IMR-90 (cell line): ENCODE results near the gene RECK.

Source experiments
- BHLHE40 ChIP-seq: fragments of 150-350 bp; IDR thresholded peaks from 2 replicates; pipeline ENCODE4 v1.6.1; 2016; ENCODE audit warnings: mild to moderate bottlenecking, low read depth, low read length
- CEBPB ChIP-seq: IDR thresholded peaks from 2 replicates; pipeline ENCODE4 v1.6.1; 2012; ENCODE audit warnings: low read depth, low read length, improper control_type of control experiment
- MAFK ChIP-seq: IDR thresholded peaks from 2 replicates; pipeline ENCODE4 v1.6.1; 2012; ENCODE audit warnings: low read depth, low read length, improper control_type of control experiment
- NFE2L2 ChIP-seq: fragments of 150-350 bp; IDR thresholded peaks from 2 replicates; pipeline ENCODE4 v1.6.1; 2016; ENCODE audit warnings: low read depth, mild to moderate bottlenecking, low read length
- POLR2A ChIP-seq: IDR thresholded peaks from 2 replicates; pipeline ENCODE4 v1.6.1; 2012; ENCODE audit warnings: mild to moderate bottlenecking, low read depth, low read length
- RAD21 ChIP-seq: IDR thresholded peaks from 2 replicates; pipeline ENCODE4 v1.6.1; 2012; ENCODE audit warnings: low read length, improper control_type of control experiment
- RCOR1 ChIP-seq: IDR thresholded peaks from 2 replicates; pipeline ENCODE4 v1.6.1; 2012; ENCODE audit warnings: mild to moderate bottlenecking, low read length, improper control_type of control experiment; ENCODE audit not compliant: insufficient replicate concordance
- RFX5 ChIP-seq: IDR thresholded peaks from 2 replicates; pipeline ENCODE4 v1.8.0; 2012; ENCODE audit warnings: low read depth, mild to moderate bottlenecking, low read length, moderate library complexity
- USF2 ChIP-seq: fragments of 150-350 bp; IDR thresholded peaks from 2 replicates; pipeline ENCODE4 v1.6.1; 2017; ENCODE audit warnings: mild to moderate bottlenecking, antibody characterized with exemption, low read length, low read depth
- TF ChIP-seq, protein P1 (sequence below): conservative IDR thresholded peaks from 2 replicates; pipeline ENCODE4 v1.5.1; 2012; ENCODE audit warnings: mild to moderate bottlenecking, low read depth, low read length, improper control_type of control experiment

DNA sequence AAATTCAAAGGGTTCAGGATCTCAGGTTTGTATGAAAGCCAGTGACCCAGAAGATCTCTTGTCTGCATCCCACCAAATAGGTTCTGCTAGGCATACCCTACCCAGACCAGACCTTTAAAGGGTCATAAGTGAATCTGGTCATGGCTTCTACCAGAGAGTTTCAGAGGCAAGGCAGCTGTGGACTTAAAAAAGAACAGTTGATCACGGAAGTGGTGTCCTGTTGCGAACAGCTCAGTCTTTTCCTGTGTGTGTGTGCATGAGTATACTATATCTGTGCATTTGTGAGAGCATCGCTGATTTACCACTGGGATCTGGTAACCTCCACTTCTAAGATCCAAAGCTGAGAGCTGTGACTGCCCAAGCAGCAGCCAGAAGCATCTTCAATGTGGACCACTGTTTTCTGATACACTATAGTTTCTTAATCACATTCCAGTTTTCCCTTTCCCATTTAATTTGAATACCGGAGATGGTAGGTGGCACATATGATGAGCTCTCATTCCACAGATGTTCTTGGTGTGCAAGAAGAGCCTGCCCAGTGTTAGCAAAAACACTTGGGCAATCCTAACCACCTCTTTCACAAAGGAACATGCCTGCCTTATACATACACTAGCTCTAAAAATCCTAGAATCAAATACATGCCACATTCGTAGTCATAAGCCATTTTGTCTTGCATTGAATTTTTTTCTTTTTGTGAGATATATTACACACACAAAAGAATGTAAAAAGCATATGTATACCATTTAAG is 42.6 kb upstream of the RECK start:
- TF ChIP-seq, protein P1, sequence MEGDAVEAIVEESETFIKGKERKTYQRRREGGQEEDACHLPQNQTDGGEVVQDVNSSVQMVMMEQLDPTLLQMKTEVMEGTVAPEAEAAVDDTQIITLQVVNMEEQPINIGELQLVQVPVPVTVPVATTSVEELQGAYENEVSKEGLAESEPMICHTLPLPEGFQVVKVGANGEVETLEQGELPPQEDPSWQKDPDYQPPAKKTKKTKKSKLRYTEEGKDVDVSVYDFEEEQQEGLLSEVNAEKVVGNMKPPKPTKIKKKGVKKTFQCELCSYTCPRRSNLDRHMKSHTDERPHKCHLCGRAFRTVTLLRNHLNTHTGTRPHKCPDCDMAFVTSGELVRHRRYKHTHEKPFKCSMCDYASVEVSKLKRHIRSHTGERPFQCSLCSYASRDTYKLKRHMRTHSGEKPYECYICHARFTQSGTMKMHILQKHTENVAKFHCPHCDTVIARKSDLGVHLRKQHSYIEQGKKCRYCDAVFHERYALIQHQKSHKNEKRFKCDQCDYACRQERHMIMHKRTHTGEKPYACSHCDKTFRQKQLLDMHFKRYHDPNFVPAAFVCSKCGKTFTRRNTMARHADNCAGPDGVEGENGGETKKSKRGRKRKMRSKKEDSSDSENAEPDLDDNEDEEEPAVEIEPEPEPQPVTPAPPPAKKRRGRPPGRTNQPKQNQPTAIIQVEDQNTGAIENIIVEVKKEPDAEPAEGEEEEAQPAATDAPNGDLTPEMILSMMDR, result no peak
- no peak for TF ChIP-seq MAFK
- no peak for TF ChIP-seq POLR2A
- no peak for TF ChIP-seq RAD21
- TF ChIP-seq NFE2L2, result no peak
- 0 out of 2 replicates have a peak, but pooled peaks have one; percentile 4 for TF ChIP-seq CEBPB
- TF ChIP-seq BHLHE40, result no peak
- TF ChIP-seq RCOR1, result no peak
- no peak for TF ChIP-seq USF2
- no peak for TF ChIP-seq RFX5
